GM12801 (cell line): ENCODE data around the gene G2E3.

ENCODE experiments used
- CTCF ChIP-seq: IDR thresholded peaks from one replicate; pipeline ENCODE4 v1.5.1; 2011; ENCODE audit warnings: control low read depth; ENCODE audit not compliant: insufficient read length; ENCODE audit errors: extremely low read depth

G2E3 gene

GRCh38 chr14:30564235-30564867 lies 5.4 kb downstream of the G2E3 start:
- no peak for TF ChIP-seq CTCF

GRCh38 chr14:30564868-30565248 lies 5.9 kb downstream of the G2E3 start:
- TF ChIP-seq CTCF: no peak

DNA sequence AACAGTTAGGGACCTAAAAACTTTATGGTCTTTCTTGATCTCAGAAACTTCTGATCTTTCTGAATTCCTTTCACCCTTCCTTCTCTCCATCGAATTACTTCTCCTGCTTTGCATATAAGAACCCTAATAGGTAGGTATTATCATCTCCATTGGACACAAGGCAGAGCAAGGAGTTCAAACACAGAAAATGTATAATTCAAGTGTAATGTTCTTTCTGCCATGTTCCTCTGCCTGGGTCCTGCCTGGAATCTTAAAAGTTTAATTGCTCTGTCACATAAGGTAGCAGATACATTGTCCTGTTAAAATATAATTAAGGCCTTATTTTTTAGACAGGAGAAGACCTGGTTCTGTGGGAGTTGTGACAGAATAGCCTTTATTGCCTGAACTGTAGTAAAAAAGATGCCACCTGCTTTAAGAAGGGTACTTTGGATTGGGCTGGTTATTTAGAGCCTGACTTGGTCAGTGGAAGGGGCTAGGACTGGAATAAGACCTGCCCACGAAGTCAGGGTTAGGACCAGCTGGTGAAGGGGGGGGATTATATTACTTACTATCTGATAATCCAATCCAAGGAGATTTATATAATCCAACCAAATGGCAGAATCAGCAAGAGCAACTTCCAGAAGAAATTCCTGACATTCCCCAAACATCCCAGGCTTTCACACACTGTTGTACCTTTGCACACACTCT lies 10.4 kb downstream of the G2E3 start:
- TF ChIP-seq CTCF: no peak

- no peak for TF ChIP-seq CTCF
These were observed 10.9 kb downstream of the G2E3 start for GRCh38 chr14:30569903-30570226.

DNA sequence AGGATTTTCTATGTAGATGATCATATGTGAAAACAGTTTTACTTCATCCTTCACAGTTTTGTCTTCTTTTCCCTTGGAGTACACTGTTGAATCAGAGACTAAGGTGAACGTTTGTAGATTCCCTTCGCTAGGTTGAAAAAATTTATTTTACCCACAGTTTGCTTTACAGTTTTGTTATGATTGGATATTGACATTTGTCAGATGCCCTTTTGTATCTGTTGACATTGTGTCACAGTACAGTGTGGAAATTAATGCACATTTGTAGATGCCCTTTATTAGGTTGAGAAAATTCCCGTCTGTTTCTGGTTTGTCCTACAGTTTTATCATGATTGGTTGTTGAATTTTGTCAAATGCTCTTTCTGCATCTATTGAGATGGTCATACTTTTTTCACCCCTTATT lies 13.3 kb downstream of the G2E3 start:
- TF ChIP-seq CTCF: no peak

- no peak for TF ChIP-seq CTCF
These were observed 13.8 kb downstream of the G2E3 start for GRCh38 chr14:30572771-30573170.

- TF ChIP-seq CTCF: no peak
These were observed 14.4 kb downstream of the G2E3 start for GRCh38 chr14:30573226-30573814.
